ENCODE results near the gene F8A1.
A peak's percentile ranks its signal among the peaks of the same experiment; 100 is the strongest.
"Not testable (repeated sequence)": the region's sequence is repeated elsewhere in the genome, so short reads cannot be mapped to it uniquely, and the experiment has no call there.

Gene F8A1

DNA sequence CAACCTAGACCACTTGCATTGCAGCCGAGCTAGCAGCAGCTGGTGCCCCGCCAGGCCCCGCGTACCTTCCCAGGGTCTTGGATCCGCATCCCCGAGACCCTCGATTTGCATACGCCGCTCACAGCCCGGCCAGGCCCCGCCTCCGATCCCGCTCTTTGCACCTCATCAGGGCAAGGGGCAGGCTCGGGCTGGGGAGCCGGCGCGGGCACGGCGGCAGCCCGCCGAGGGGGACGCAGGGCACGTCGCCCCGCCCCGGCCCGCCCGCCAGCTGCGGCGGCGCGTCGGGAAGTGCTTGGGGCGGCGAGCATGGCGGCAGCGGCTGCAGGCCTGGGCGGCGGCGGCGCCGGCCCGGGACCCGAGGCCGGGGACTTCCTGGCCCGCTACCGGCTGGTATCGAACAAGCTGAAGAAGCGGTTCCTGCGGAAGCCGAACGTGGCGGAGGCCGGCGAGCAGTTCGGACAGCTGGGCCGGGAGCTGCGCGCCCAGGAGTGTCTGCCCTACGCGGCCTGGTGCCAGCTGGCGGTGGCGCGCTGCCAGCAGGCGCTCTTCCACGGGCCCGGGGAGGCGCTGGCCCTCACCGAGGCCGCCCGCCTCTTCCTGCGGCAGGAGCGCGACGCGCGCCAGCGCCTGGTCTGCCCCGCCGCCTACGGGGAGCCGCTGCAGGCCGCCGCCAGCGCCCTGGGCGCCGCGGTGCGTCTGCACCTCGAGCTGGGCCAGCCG, at the start of gene F8A1:
TSS of gene F8A1 (plus strand) at position 287 of the 720 bp plus-strand sequence. CDS start at position 307, 20 bp downstream.
- not testable (repeated sequence) for DNase-seq

DNA sequence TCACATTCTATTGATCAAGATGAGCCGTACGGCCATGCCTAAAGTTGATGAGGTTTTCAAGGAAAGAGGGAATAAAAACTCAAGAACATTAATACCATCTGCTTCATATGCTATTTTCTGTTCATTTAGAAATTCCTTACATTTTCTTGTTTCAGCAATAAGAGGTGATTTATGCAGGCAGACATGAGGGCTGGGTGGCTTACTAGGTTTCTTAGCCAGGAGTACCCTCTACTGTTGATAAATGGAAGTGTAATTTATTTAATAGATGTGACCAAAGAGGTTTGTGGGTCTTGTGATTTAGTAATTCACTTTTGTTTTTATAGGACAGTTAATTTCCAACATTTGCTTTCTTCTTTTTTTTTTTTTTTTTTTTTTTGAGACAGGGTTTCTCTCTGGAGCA, 45.3 kb upstream of the F8A1 start:
- DNase-seq: peak; percentile 39 to 58

DNA sequence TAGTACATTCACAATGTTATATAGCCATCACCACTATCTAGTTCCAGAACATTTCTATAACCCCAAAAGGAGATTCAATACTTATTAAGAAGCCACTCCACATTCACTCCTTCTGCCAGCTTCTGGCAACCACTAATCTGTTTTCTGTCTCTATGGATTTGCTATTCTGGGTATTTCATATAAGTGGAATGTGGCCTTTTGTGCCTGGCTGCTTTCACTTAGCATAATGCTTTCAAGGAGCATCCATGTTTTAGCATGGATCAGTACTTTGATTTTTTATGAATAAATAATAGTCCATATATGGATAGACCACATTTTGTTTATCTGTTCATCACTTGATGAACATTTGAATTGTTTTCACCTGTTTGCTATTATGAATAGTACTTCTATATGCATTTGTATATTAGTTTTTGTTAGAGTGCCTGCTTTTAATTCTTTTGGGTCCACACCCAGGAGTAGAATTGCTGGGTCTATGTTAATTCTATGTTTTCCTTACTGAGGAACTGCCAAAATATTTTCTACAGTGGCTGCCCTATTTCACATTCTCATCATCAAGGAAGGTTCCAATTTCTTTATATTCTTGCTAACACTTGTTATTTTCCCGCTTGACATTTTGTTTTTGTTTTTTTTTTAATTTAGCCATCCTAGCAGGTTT, 35.1 kb upstream of the F8A1 start:
- no peak for DNase-seq

DNA sequence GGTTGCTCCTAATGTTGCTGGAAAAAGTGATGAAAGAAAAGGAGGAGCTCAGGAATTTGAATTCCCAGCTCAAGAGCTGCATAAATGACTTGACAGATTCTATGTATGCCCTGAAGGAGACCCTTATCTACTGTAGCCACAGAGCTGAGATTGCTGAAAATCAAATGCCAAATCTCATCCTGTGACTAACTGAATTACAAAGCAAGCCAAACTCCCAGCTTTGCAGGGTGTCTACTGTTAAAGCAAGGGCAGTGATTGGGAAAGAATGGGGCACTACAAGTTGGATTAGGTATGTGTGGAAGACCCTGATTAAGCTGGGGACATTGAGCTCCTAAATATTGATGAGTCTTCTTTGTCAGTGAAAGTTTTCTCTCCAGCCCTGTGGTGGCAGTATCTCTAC, 30.9 kb upstream of the F8A1 start:
- no peak for DNase-seq

DNA sequence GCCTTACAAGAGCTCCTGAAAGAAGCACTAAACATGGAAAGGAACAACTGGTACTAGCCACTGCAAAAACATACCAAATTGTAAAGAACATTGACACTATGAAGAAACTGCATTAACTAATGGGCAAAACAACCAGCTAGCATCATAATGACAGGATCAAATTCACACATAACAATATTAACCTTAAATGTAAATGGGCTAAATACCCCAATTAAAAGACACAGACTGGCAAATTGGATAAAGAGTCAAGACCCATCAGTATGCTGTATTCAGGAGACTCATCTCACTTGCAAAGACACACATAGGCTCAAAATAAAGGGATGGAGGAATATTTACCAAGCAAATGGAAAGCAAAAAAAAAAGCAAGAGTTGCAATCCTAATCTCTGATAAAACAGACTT, 17.6 kb upstream of the F8A1 start:
- not testable (repeated sequence) for DNase-seq

DNA sequence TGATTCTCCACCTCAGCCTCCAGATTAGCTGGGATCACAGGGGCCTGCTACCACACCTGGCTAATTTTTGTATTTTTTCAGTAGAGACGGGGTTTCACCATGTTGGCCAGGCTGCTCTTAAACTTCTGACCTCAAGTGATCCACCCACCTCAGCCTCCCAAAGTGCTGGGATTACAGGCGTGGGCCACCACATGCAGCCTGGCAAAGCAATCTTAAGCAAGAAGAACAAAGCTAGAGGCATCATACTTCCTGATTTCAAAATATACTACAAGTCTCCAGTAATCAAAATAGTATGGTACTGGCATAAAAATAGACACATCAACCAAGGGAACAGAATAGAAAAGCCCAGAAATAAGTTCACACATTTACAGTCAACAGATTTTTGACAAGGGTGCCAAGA, 12.8 kb upstream of the F8A1 start:
- peak; percentile 25 to 65 for DNase-seq

DNA sequence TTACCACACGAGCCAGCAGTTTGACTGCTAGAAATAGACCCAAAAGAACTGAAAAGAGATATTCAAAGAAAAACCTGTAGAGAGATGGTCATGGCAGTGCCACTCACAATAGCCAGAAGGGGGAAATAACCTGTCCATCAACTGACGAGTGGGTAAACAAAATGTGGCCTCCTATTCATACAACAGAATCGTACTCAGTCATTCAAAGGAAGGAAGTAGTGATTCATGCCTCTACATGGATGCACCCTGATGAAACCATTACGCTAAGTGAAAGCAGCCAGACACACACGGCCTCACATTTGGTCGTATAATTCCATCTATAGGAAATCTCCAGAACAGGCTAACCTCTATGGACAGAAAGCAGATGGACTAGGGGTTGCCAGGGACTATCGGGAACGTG, 2.1 kb upstream of the F8A1 start:
- not testable (repeated sequence) for DNase-seq

DNA sequence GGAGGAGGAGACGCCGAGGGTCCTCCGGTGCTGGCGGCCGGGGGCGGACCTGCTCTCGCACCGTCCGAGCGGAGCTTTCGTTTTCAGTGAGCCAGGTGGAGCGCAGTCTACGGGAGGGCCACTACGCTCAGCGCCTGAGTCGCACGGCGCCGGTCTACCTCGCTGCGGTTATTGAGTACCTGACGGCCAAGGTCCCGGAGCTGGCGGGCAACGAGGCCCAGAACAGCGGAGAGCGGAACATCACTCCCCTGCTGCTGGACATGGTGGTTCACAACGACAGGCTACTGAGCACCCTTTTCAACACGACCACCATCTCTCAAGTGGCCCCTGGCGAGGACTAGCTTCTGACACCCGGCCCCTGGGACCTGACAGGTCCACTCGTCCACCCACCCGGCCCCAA, 1.1 kb upstream of the F8A1 start:
- not testable (repeated sequence) for DNase-seq

DNA sequence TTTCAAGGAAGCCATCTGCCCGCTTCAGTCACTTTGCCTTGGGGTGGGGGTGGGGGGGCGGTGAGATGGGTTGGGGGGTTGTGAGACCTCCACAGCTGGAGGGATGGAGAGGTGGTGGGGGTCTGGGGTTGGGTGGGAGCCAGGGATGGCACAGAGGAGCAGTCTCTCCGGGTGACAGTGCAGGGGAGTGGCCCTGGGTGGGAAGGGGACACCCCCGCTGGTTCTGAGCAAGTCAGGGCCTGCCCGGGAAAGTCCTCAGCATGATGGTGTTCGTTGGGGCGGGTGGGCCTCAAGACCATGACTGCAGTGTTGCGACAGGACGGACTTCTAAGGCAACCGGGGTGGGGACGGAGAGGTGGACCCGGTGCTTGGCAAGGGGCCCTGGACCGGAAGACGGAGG, 606 bp upstream of the F8A1 start:
- not testable (repeated sequence) for DNase-seq

DNA sequence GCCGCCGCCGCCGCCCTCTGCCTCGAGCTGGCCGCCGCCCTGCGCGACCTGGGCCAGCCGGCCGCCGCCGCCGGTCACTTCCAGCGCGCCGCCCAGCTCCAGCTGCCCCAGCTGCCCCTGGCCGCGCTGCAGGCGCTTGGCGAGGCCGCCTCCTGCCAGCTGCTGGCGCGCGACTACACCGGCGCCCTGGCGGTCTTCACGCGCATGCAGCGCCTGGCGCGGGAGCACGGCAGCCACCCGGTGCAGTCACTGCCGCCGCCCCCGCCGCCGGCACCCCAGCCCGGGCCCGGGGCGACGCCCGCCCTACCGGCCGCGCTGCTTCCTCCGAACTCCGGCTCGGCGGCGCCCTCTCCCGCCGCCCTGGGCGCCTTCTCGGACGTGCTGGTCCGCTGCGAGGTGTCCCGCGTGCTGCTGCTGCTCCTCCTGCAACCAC, 650 bp downstream of the F8A1 start:
- DNase-seq: not testable (repeated sequence)

DNA sequence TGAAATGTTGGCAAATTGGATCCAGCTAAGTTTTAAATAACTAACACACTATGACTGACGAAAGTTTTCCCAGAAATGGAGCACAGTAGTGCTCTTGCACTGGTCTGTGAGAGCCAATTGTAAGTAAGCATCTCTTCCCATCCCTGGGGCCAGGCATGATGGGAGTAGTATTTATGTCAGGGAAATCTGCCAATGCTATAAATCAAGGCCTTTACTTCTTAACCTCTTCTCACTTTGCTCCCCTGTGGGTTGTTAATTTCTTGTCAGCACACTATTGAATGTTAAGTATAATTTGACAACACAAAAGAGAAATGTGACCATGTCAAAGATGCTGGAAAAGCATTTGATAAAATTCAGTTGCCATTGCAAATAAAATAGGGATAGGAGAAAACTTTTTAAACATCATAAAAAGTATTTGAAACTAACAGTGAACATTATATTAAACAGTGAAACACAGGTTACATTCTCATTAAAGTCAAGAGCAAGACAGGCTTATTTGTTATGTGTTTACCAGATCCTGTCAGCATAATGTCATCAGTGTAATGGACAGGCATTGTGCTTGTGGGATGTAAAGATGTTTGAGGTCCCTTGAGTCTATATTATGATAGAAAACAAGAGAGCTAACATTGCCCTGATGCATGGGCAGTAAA, 5.0 kb downstream of the F8A1 start:
- no peak for DNase-seq

DNA sequence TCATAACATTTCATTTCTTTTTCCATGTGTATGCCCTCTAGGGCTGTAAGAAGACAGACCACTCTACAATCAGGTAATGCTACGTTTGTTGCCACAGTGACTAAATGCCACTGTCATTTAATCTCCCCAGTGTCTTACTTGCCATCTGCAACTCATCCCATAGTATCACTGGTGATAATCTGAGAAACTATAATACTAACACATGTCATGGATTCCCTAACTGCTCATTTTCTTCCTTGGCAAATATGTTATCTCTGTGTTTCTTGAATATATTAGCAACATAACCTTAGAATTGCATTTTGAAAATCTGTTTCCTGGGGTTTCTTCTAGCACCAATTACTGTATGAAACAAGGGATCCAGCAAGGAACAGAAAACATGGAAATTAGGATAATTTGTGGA, 6.1 kb downstream of the F8A1 start:
- no peak for DNase-seq

DNA sequence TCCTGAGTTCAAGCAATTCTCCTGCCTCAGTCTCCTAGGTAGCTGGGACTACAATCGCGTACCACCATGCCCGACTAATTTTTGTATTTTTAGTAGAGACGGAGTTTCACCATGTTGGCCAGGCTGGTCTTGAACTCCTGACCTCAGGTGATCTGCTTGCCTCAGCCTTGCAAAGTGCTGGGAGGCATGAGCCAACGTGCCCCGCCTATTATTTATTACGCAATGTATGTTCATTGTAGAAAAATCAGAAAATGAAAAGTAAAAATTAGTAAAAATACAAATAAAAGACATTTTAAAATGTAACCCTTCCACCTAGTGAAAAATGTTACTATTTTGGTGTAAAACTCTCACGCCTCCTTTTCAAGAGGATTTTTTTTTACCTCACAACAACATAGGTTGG, 14.2 kb downstream of the F8A1 start:
- DNase-seq: no peak

DNA sequence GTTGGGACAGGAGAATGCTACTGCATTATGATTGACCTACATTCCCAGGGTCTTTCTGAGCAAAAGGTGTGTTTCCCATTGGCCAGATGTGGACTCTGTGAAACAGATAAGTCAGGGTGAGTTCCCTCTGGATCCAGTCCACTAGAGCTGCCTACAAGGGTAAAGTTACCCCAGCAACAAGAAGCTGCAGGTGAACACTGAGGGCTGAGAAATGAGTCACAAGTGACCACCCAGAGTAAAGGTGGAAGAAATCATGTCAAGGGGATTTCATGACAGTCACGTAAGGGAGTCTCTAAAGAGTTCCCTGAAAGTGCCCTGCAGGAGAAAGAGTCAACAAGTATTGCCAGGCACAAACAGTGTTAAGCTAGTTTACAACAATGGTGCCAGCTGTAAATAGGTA, 16.3 kb downstream of the F8A1 start:
- no peak for DNase-seq

DNA sequence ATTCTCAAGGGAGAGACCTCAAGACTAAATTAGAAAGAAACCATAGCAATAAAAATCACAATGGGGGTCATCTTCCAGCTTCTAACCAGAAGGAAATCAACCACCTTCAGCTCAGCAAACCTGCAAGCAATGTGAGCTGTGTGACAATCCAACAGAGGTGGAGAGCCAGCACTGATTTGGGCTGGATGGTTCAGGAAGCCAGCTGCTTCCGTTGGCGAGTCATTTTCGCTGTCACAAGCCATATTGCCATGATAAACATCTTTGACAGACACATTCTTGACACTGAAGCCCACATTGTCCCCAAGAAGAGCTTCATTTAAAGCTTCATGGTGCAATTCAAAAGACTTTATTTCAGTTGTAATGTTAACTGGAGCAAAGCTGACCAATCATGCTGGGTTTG, 22.7 kb downstream of the F8A1 start:
- no peak for DNase-seq

DNA sequence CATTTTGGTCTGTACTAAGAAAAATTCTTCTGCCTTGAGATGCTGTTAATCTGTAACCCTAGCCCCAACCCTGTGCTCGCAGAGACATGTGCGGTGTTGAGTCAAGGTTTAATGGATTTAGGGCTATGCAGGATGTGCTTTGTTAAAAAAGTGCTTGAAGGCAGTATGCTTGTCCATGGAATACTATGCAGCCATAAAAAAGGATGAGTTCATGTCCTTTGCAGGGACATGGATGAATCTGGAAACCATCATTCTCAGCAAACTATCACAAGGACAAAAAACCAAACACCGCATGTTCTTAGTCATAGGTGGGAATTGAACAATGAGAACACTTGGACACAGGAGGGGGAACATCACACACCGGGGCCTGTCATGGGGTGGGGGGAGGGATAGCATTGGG, 23.9 kb downstream of the F8A1 start:
- DNase-seq: not testable (repeated sequence)

DNA sequence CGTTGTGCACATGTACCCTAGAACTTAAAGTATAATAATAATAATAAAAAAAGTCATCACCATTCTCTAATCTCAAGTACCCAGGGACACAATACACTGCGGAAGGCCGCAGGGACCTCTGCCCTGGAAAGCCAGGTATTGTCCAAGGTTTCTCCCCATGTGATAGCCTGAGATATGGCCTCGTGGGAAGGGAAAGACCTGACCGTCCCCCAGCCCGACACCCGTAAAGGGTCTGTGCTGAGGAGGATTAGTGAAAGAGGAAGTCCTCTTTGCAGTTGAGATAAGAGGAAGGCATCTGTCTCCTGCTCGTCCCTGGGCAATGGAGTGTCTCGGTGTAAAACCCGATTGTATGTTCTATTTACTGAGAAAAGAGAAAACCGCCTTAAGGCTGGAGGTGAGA, 24.4 kb downstream of the F8A1 start:
- DNase-seq: not testable (repeated sequence)

DNA sequence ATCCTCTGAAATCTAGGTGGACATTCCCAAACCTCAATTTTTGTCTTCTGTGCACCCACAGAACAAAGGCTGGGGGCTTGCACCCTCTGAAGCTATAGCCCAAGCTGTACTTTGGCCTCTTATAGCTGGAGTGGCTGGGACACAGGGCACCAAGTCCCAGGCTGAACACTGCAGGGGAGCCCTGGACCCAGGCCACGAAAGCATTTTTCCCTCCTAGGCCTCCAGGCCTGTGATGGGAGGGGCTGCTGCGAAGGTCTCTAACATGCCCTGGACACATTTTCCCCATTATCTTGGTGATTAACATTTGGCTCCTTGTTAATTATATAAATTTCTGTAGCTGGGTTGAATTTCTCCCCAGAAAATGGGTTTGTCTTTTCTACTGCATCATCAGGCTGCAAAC, 27.9 kb downstream of the F8A1 start:
- DNase-seq: no peak

DNA sequence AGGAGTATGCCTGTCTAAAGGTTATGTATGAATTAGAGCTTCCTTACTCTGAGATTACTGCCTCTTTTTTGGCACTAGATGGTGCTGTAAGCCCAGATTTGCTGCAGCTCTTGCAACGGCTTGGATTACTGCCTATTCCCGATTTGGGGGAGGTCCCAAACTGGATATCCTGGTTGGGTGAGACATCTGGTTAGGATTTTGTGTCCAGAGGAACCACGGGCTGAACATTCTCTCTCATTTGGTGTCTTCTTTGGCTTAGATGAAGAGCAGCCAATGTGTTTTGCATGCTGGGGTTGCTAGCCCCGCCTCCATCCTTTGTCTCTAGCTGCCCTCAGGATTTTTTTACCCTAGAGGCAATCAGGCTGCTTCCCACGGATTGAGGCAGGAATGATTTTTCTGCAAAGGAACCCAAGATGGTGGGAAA, 31.9 kb downstream of the F8A1 start:
- DNase-seq: peak; percentile 21 to 30

DNA sequence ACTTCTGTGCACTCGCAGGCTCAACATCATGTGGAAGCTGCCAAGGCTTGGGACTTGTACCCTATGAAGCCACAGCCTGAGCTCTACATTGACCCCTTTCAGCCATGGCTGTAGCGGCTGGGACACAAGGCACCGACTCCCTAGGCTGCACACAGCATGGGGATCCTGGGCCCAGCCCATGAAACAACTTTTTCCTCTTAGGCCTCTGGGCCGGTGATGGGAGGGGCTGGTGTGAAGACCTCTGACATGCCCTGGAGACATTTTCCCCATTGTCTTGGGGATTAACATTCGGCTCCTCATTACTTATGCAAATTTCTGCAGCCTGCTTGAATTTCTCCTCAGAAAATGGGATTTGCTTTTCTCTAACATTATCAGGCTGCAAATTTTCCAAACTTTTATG, 38.6 kb downstream of the F8A1 start:
- not testable (repeated sequence) for DNase-seq
